ENCODE results near the gene IL23R. TPM values are rescaled to one million over a fixed set of nuclear protein-coding genes. Genes with fewer than 3 reads are reported as not detected.
A peak's percentile ranks its signal among the peaks of the same experiment; 100 is the strongest.

IL23R gene
- total RNA-seq, 2 experiments from 2014 or later = 7.1 to 9.3 TPM

- Mint-ChIP-seq H3K4me1 (peaks cover 26% of the 10 kb centered on the region), H3K36me3 (ENCODE audit: low read depth) (no peaks in the 10 kb centered on the region), H3K4me3 (no peak overlapping the region), H3K9me3 (ENCODE audit: low read depth) (no peaks in the 10 kb centered on the region), H3K27me3 (peaks cover 2% of the 10 kb centered on the region), H3K27ac (no peak overlapping the region)
- POLR2A ChIA-PET = no interaction called here
- DNase-seq (no peak), ATAC-seq (no peak)
- intact Hi-C loops (cut with DNase I, micrococcal nuclease) = no loop called here
- CTCF ChIA-PET = interaction anchor here (0.7 to 1.0 kb wide), 2 partner anchors 54 to 74 kb away, joined by 3 to 5 read pairs; no protein-coding TSS in a partner anchor
Measured at GRCh38 chr1:67262735-67263134, 96.5 kb downstream of the IL23R start.

GRCh38 chr1:67264152-67264551 is 97.9 kb downstream of the IL23R start:
- Mint-ChIP-seq H3K9me3 (ENCODE audit: low read depth) (no peaks in the 10 kb centered on the region), H3K27ac (no peak overlapping the region), H3K4me3 (no peak overlapping the region), H3K27me3 (peaks cover 2% of the 10 kb centered on the region), H3K4me1 (peaks cover 26% of the 10 kb centered on the region), H3K36me3 (ENCODE audit: low read depth) (no peaks in the 10 kb centered on the region)
- intact Hi-C loops (cut with DNase I, micrococcal nuclease) = loop anchor here in 1 of 2 experiments (2.0 kb wide), 1 partner anchor 13 kb away; no protein-coding TSS in a partner anchor
- POLR2A ChIA-PET = no interaction called here
- no peak for ATAC-seq
- CTCF ChIA-PET = no interaction called here
- no peak for DNase-seq

- DNase-seq (no peak), ATAC-seq (peak; percentile 30)
- H3K36me3 Mint-ChIP-seq (ENCODE audit: low read depth) = peaks cover under 1% of the 10 kb centered on the region
- peaks cover 26% of the 10 kb centered on the region for H3K4me1 Mint-ChIP-seq
- CTCF ChIA-PET = no interaction called here
- H3K27me3 Mint-ChIP-seq = peaks cover 2% of the 10 kb centered on the region
- POLR2A ChIA-PET = no interaction called here
- no peak overlapping the region for H3K27ac Mint-ChIP-seq
- peaks cover 1% of the 10 kb centered on the region for H3K9me3 Mint-ChIP-seq (ENCODE audit: low read depth)
- intact Hi-C loops (cut with DNase I, micrococcal nuclease) = loop anchor here in 1 of 2 experiments (2.0 kb wide), 1 partner anchor 14 kb away; no protein-coding TSS in a partner anchor
- H3K4me3 Mint-ChIP-seq = no peak overlapping the region
Measured at GRCh38 chr1:67264899-67265298, 98.6 kb downstream of the IL23R start.

- H3K27ac Mint-ChIP-seq = no peak overlapping the region
- no peak overlapping the region for H3K4me3 Mint-ChIP-seq
- no peak for DNase-seq
- ChIA-PET CTCF (interaction anchor here (0.9 to 1.0 kb wide), 2 partner anchors 13 to 273 kb away, joined by 3 to 4 read pairs; no protein-coding TSS in a partner anchor), POLR2A (interaction anchor here (0.6 kb wide), 1 partner anchor 75 kb away, joined by 3 read pairs; no protein-coding TSS in a partner anchor)
- ATAC-seq = no peak
- H3K36me3 Mint-ChIP-seq (ENCODE audit: low read depth) = peaks cover 35% of the 10 kb centered on the region
- H3K4me1 Mint-ChIP-seq = peaks cover 40% of the 10 kb centered on the region
- H3K9me3 Mint-ChIP-seq (ENCODE audit: low read depth) = peaks cover 31% of the 10 kb centered on the region
- intact Hi-C loops (cut with DNase I, micrococcal nuclease) = no loop called here
- peaks cover 3% of the 10 kb centered on the region for H3K27me3 Mint-ChIP-seq
Measured at GRCh38 chr1:67269061-67269460, 102.8 kb downstream of the IL23R start.

- POLR2A ChIA-PET = interaction anchor here (0.8 kb wide), 1 partner anchor 99 kb away, joined by 3 read pairs; no protein-coding TSS in a partner anchor
- CTCF ChIA-PET = interaction anchor here (1.0 to 1.2 kb wide), 2 partner anchors 31 to 69 kb away, joined by 4 read pairs; no protein-coding TSS in a partner anchor
- DNase-seq = peak; percentile 49
- Mint-ChIP-seq H3K4me1 (peaks cover 47% of the 10 kb centered on the region), H3K36me3 (ENCODE audit: low read depth) (peaks cover 37% of the 10 kb centered on the region), H3K27me3 (peaks cover 3% of the 10 kb centered on the region), H3K27ac (peak overlapping the region; percentile 20), H3K4me3 (no peak overlapping the region), H3K9me3 (ENCODE audit: low read depth) (peaks cover 31% of the 10 kb centered on the region)
- intact Hi-C loops (cut with DNase I, micrococcal nuclease) = loop anchor here in 1 of 2 experiments (10.0 kb wide), 2 partner anchors 414 to 986 kb away; partner anchors contain the start of gene GADD45A
- ATAC-seq = peak; percentile 40
Measured at GRCh38 chr1:67270541-67270940, 104.3 kb downstream of the IL23R start.

GRCh38 chr1:67273591-67273990 is 107.3 kb downstream of the IL23R start:
- H3K27me3 Mint-ChIP-seq = peaks cover 3% of the 10 kb centered on the region
- ATAC-seq = no peak
- peaks cover 40% of the 10 kb centered on the region for H3K9me3 Mint-ChIP-seq (ENCODE audit: low read depth)
- CTCF ChIA-PET = interaction anchor here (0.6 to 3.3 kb wide), 12 partner anchors 10 to 117 kb away, joined by 3 to 16 read pairs (median 5); partner anchors contain the start of gene IL12RB2
- peak overlapping the region; percentile 86 for H3K27ac Mint-ChIP-seq
- H3K4me3 Mint-ChIP-seq = no peak overlapping the region
- intact Hi-C loops (cut with DNase I, micrococcal nuclease) = loop anchor here in 1 of 2 experiments (10.0 kb wide), 2 partner anchors 411 to 989 kb away; partner anchors contain the start of gene GADD45A
- H3K4me1 Mint-ChIP-seq = peaks cover 54% of the 10 kb centered on the region
- no peak for DNase-seq
- POLR2A ChIA-PET = interaction anchor here (1.5 to 2.3 kb wide), 3 partner anchors 31 to 66 kb away, joined by 5 to 35 read pairs (median 29); no protein-coding TSS in a partner anchor
- peaks cover 46% of the 10 kb centered on the region for H3K36me3 Mint-ChIP-seq (ENCODE audit: low read depth)

GRCh38 chr1:67274623-67275325 is 108.5 kb downstream of the IL23R start:
- peaks cover 3% of the 10 kb centered on the region for H3K27me3 Mint-ChIP-seq
- ChIA-PET CTCF (interaction anchor here (0.5 to 3.3 kb wide), 20 partner anchors 8 to 410 kb away, joined by 3 to 16 read pairs (median 4); no protein-coding TSS in a partner anchor), POLR2A (interaction anchor here (0.6 to 2.3 kb wide), 10 partner anchors 10 to 154 kb away, joined by 3 to 35 read pairs (median 6); partner anchors contain the start of gene IL12RB2)
- peaks cover 54% of the 10 kb centered on the region for H3K4me1 Mint-ChIP-seq
- intact Hi-C loops (cut with DNase I, micrococcal nuclease) = loop anchor here (1.0 to 10.0 kb wide), 13 partner anchors 12 to 990 kb away; partner anchors contain the start of genes GADD45A (in 1 of the 2) and IL12RB2 (in 1 of the 2)
- ATAC-seq = peak; percentile 90
- peaks cover 40% of the 10 kb centered on the region for H3K9me3 Mint-ChIP-seq (ENCODE audit: low read depth)
- peak; percentile 44 for DNase-seq
- H3K27ac Mint-ChIP-seq = peak overlapping the region; percentile 76
- H3K4me3 Mint-ChIP-seq = no peak overlapping the region
- H3K36me3 Mint-ChIP-seq (ENCODE audit: low read depth) = peaks cover 46% of the 10 kb centered on the region

GRCh38 chr1:67280696-67281095 is 114.4 kb downstream of the IL23R start:
- CTCF ChIA-PET = interaction anchor here (0.8 kb wide), 1 partner anchor 47 kb away, joined by 3 read pairs; no protein-coding TSS in a partner anchor
- Mint-ChIP-seq H3K4me3 (no peak overlapping the region), H3K4me1 (peaks cover 21% of the 10 kb centered on the region), H3K27ac (no peak overlapping the region), H3K27me3 (peaks cover 2% of the 10 kb centered on the region), H3K9me3 (ENCODE audit: low read depth) (peaks cover 9% of the 10 kb centered on the region), H3K36me3 (ENCODE audit: low read depth) (peaks cover 7% of the 10 kb centered on the region)
- ATAC-seq = no peak
- DNase-seq = no peak
- POLR2A ChIA-PET = interaction anchor here (0.5 kb wide), 1 partner anchor 59 kb away, joined by 3 read pairs; no protein-coding TSS in a partner anchor
- intact Hi-C loops (cut with DNase I, micrococcal nuclease) = no loop called here

- CTCF ChIA-PET = interaction anchor here (0.6 to 0.8 kb wide), 3 partner anchors 9 to 106 kb away, joined by 3 read pairs; no protein-coding TSS in a partner anchor
- DNase-seq (no peak), ATAC-seq (no peak)
- H3K9me3 Mint-ChIP-seq (ENCODE audit: low read depth) = peaks cover 4% of the 10 kb centered on the region
- H3K27ac Mint-ChIP-seq = no peak overlapping the region
- POLR2A ChIA-PET = interaction anchor here (0.5 kb wide), 1 partner anchor 59 kb away, joined by 3 read pairs; no protein-coding TSS in a partner anchor
- peaks cover 2% of the 10 kb centered on the region for H3K27me3 Mint-ChIP-seq
- H3K4me3 Mint-ChIP-seq = no peak overlapping the region
- peaks cover 2% of the 10 kb centered on the region for H3K36me3 Mint-ChIP-seq (ENCODE audit: low read depth)
- peaks cover 21% of the 10 kb centered on the region for H3K4me1 Mint-ChIP-seq
- intact Hi-C loops (cut with DNase I, micrococcal nuclease) = no loop called here
Measured at GRCh38 chr1:67281244-67281643, 115.0 kb downstream of the IL23R start.

GRCh38 chr1:67285780-67286488 is 119.7 kb downstream of the IL23R start:
- peaks cover 2% of the 10 kb centered on the region for H3K27me3 Mint-ChIP-seq
- H3K36me3 Mint-ChIP-seq (ENCODE audit: low read depth) = peaks cover 4% of the 10 kb centered on the region
- no peak overlapping the region for H3K4me3 Mint-ChIP-seq
- H3K4me1 Mint-ChIP-seq = peaks cover 44% of the 10 kb centered on the region
- peak; percentile 96 for ATAC-seq
- ChIA-PET CTCF (interaction anchor here (0.7 to 1.8 kb wide), 3 partner anchors 12 to 114 kb away, joined by 3 to 12 read pairs (median 3); no protein-coding TSS in a partner anchor), POLR2A (interaction anchor here (2.1 kb wide), 1 partner anchor 11 kb away, joined by 10 read pairs; no protein-coding TSS in a partner anchor)
- peak; percentile 31 for DNase-seq
- peaks cover 4% of the 10 kb centered on the region for H3K9me3 Mint-ChIP-seq (ENCODE audit: low read depth)
- peak overlapping the region; percentile 85 for H3K27ac Mint-ChIP-seq
- intact Hi-C loops (cut with DNase I, micrococcal nuclease) = loop anchor here (1.0 to 2.0 kb wide), 5 partner anchors 12 to 47 kb away; no protein-coding TSS in a partner anchor

Data from activated CD4-positive, alpha-beta T cell treated with anti-CD3 and anti-CD28 coated beads for 36 hours (primary cell).